GM10266 (cell line): ENCODE data around the gene GSTM2.
A peak's percentile ranks its signal among the peaks of the same experiment; 100 is the strongest.

Source experiments
- DNase-seq: peaks from one replicate; pipeline ENCODE4 v3.0.0; 2012; ENCODE audit errors: extremely low spot score
- CTCF ChIP-seq: IDR thresholded peaks from 2 replicates; pipeline ENCODE4 v1.5.1; 2012; ENCODE audit warnings: mild to moderate bottlenecking, low read depth; ENCODE audit not compliant: control insufficient read depth, insufficient read depth; ENCODE audit errors: missing control alignments

GSTM2 gene

GRCh38 chr1:109626682-109627408 lies 41.0 kb upstream of the GSTM2 start:
- TF ChIP-seq CTCF, result no peak
- no peak for DNase-seq

DNA sequence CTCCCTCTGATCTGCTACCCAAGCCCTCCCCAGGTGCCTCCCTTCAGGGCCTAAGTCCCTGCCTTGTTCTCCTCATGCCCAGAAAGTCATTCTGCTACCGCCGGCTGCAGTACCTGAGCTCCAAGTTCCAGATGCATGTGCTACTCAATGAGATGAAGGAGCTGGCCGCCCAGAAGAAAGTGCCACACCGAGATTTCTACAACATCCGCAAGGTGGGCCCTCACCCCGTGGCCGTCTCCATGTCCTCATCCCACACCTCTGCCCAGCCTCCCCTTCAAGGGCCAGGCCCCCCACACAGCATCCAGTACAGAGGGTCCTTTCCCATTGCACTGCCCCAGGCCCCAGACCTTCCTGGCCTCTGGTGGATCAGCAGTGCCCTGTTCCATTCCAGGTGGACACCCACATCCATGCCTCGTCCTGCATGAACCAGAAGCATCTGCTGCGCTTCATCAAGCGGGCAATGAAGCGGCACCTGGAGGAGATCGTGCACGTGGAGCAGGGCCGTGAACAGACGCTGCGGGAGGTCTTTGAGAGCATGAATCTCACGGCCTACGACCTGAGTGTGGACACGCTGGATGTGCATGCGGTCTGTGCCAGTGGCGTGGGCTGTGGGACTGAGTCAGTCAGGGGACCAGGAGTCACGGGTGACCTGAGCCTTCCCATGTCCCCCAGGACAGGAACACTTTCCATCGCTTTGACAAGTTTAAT lies 40.0 kb upstream of the GSTM2 start:
- no peak for TF ChIP-seq CTCF
- DNase-seq, result no peak

- DNase-seq, result no peak
- no peak for TF ChIP-seq CTCF
Measured at GRCh38 chr1:109628540-109629321, 39.1 kb upstream of the GSTM2 start.

DNA sequence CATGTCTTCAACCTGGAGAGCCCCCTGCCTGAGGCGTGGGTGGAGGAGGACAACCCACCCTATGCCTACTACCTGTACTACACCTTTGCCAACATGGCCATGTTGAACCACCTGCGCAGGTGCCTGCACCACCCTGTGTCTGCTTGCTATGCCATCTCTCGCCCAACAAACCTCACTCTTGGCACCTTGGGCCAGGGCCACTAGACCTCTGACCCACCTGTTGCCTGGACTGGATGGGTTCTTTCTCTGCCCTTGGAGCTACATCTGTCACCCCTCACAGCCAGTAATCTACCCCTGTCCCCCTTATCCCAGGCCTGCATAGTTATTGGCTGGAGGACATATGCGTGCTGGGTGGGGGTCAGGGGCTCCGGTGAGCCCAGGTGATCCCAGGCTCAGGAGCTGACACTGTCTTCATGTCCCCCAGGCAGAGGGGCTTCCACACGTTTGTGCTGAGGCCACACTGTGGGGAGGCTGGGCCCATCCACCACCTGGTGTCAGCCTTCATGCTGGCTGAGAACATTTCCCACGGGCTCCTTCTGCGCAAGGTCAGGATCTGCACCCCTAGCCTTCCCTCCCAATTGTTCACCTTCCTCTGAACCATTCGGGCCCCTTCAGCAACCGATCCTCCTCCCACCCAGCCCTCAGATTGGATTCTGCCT lies 38.4 kb upstream of the GSTM2 start:
- no peak for DNase-seq
- TF ChIP-seq CTCF, result no peak

- DNase-seq, result no peak
- peak; percentile 39 for TF ChIP-seq CTCF
Measured at GRCh38 chr1:109630081-109630897, 37.6 kb upstream of the GSTM2 start.

DNA sequence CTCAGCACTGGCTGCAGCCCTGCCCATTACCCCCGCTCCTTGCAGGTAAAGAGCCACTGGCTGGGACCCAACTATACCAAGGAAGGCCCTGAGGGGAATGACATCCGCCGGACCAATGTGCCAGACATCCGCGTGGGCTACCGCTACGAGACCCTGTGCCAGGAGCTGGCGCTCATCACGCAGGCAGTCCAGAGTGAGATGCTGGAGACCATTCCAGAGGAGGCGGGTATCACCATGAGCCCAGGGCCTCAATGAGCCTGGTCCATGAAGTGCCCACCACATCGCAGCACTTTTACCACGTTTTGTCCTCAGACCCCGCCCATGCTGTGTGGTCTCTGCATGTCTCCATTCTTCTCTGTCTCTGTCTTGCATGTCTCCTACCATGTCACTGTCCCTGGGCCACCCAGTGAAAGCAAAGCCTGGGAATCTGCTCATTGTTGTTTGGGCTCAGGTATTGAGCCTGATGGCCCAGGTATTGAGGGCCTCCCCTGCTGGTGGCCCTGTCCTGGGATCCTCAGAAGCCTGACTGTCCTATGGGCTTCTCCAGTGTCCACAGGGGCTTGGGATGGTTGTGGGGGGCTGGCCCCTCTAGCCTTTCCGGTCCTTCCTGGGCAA lies 36.9 kb upstream of the GSTM2 start:
- no peak for TF ChIP-seq CTCF
- DNase-seq, result no peak
